ENCODE data around the gene HHIPL2. TPM values are rescaled to one million over a fixed set of nuclear protein-coding genes. Genes with fewer than 3 reads are reported as not detected.

Gene HHIPL2
- total and polyA plus RNA-seq, 2 experiments from 2014 or later = 0.52 TPM; not detected in 1

- no peak for TF ChIP-seq ZNF462 (CRISPR knock-in tag; IDR thresholded peaks at IDR 0.05)
Observed at GRCh38 chr1:222570837-222571236, 22.9 kb upstream of the HHIPL2 start (continued).

DNA sequence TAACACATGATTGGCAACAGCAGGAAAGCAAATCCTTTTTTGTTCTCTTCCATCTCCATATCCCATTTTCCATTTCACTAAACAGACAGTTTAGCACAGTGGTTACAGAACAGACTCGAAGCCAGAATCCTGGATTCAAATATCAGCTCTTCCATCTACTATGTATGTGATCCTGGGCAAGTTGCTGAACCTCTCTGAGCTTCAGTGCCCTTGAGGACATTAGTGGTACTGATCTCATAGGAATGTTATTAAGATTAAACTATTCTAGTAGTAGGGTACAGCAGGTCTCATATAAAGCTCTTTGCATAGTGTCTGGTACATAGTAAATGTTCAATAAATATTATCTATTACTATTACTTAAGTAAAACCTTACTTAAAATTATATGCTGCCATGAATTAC, 13.8 kb upstream of the HHIPL2 start:
- H3K36me3 ChIP-seq (ENCODE audit: insufficient read depth) = peaks cover 30% of the 10 kb centered on the region
- H4K20me1 ChIP-seq (replicated peaks; ENCODE audit: insufficient read depth) = 0 out of 2 replicates have a peak, but pooled peaks cover 13% of the 10 kb centered on the region
- H3K27me3 Mint-ChIP-seq (ENCODE audit: insufficient read depth, low read depth, poor library complexity) = no peaks in the 10 kb centered on the region
- peaks cover 22% of the 10 kb centered on the region for H3K36me3 Mint-ChIP-seq (ENCODE audit: low read depth)
- H3K27ac Mint-ChIP-seq = no peak overlapping the region
- H3K4me1 ChIP-seq (ENCODE audit: insufficient read depth) = no peaks in the 10 kb centered on the region
- H3K4me3 ChIP-seq = no peak overlapping the region
- H3K27ac ChIP-seq (ENCODE audit: low read depth) = no peak overlapping the region
- H3K79me2 ChIP-seq (replicated peaks; ENCODE audit: insufficient read depth) = peaks cover 2% of the 10 kb centered on the region; the same call in 1 of the 2 replicates
- ATAC-seq (no peak), DNase-seq (ENCODE audit: low spot score) (no peak)
- H3K27me3 ChIP-seq (ENCODE audit: insufficient read depth) = no peaks in the 10 kb centered on the region
- H2AFZ ChIP-seq = no peak overlapping the region
- H3K4me2 ChIP-seq = no peak overlapping the region
- H3K9me2 ChIP-seq (ENCODE audit: insufficient read depth) = no peaks in the 10 kb centered on the region
- H3K9me3 Mint-ChIP-seq = no peaks in the 10 kb centered on the region
- H3K4me3 Mint-ChIP-seq = no peak overlapping the region
- H3K4me1 Mint-ChIP-seq = no peaks in the 10 kb centered on the region
- H3F3A ChIP-seq (replicated peaks; ENCODE audit: low read depth) = no peaks in the 10 kb centered on the region
- TF ChIP-seq ZNF114 (CRISPR knock-in tag; IDR thresholded peaks at IDR 0.05) (no peak), ZNF331 (CRISPR knock-in tag; IDR thresholded peaks at IDR 0.05; ENCODE audit: low read depth) (no peak), CTCF (conservative IDR thresholded peaks at IDR 0.05; ENCODE audit: low read depth in 2 of 2) (no peak), EZH2 (IDR thresholded peaks at IDR 0.05; ENCODE audit: low read depth, unreplicated experiment) (no peak)
- TF ChIP-seq, protein P1, sequence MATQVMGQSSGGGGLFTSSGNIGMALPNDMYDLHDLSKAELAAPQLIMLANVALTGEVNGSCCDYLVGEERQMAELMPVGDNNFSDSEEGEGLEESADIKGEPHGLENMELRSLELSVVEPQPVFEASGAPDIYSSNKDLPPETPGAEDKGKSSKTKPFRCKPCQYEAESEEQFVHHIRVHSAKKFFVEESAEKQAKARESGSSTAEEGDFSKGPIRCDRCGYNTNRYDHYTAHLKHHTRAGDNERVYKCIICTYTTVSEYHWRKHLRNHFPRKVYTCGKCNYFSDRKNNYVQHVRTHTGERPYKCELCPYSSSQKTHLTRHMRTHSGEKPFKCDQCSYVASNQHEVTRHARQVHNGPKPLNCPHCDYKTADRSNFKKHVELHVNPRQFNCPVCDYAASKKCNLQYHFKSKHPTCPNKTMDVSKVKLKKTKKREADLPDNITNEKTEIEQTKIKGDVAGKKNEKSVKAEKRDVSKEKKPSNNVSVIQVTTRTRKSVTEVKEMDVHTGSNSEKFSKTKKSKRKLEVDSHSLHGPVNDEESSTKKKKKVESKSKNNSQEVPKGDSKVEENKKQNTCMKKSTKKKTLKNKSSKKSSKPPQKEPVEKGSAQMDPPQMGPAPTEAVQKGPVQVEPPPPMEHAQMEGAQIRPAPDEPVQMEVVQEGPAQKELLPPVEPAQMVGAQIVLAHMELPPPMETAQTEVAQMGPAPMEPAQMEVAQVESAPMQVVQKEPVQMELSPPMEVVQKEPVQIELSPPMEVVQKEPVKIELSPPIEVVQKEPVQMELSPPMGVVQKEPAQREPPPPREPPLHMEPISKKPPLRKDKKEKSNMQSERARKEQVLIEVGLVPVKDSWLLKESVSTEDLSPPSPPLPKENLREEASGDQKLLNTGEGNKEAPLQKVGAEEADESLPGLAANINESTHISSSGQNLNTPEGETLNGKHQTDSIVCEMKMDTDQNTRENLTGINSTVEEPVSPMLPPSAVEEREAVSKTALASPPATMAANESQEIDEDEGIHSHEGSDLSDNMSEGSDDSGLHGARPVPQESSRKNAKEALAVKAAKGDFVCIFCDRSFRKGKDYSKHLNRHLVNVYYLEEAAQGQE (IDR thresholded peaks at IDR 0.05; ENCODE audit: unreplicated experiment) = no peak
